ENCODE results near the gene ANKRD29.
"Not testable (repeated sequence)": the region's sequence is repeated elsewhere in the genome, so short reads cannot be mapped to it uniquely, and the experiment has no call there.

Gene ANKRD29

DNA sequence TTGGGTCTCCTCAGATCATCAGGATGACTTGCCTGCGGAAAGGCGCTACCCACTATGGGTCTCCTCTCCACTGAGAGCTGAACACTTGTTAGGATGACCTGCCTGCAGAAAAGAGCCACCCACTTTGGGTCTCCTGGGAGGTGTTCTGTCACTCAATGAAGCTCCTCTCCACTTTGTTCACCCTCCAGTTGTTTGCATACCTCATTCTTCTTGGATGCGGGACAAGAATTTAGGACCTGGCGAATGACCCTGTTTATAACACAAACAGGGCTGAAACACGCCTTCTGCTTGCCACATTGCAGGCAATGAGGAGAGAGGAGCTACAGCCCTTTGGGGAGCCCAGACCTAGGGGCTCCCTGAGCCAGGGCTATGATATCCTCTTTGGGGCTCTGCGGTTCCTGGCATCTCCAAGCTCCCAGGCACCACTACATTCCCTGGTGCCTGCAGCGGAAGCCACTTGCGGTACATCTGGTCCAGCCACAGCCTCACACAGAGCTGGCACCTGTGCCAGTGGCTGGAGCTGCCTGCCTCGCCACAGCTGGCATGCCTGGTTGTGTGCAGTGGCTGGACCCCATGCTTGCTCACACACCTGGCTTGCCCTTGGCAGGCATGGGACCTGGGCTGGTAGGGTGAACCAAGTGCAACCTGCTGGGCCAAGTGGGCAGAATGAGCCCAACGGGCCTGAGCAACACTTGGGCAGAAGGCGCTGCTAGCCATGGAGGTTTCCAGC lies 20.6 kb downstream of the ANKRD29 start:
- no peak for DNase-seq

GRCh38 chr18:23641143-23641720 lies 21.5 kb downstream of the ANKRD29 start:
- no peak for DNase-seq

DNA sequence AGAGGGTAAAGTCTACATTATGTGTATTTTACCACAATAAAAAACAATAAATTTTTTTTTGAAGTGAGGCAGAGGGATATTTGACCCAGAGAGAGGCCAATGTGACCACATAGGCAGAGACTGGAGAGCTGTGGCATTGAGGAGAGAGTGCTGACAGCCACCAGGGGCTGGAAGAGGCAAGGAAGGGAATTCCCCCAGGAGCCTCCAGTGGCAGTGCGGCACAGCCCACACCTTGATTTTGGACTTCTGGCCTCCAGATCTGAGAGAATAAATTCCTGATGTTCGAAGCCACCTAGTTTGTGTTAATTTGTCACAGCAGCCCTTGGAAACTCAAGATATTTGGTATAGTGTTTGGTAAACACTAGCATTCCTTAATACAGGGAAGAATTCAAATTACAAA lies 22.7 kb downstream of the ANKRD29 start:
- no peak for DNase-seq

- DNase-seq = not testable (repeated sequence)
These were observed 26.3 kb downstream of the ANKRD29 start for GRCh38 chr18:23636433-23636832.

- DNase-seq = no peak
These were observed 26.7 kb downstream of the ANKRD29 start for GRCh38 chr18:23636071-23636399.

- DNase-seq = no peak
These were observed 27.2 kb downstream of the ANKRD29 start for GRCh38 chr18:23635283-23636070.

DNA sequence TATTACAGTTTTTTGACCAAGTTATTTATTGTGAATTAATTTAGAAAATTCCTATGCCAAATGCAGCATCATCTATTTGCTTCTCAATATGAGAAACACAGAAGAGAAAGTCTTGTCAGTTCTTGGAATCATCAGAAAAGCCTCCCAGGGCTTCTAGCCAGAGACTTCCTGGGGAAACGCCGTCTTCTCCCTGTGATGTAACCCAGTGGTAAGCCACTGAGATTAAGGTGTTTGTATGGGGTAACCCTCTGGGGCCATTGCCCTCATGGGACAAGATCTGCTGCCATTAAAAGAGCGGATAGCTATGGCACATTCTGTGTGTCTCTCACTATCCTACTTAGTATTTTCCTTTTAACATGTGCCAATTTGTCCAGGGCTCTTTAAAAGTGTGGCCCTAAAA lies 28.0 kb downstream of the ANKRD29 start:
- DNase-seq = no peak

GRCh38 chr18:23632615-23633014 lies 30.1 kb downstream of the ANKRD29 start:
- DNase-seq = no peak

DNA sequence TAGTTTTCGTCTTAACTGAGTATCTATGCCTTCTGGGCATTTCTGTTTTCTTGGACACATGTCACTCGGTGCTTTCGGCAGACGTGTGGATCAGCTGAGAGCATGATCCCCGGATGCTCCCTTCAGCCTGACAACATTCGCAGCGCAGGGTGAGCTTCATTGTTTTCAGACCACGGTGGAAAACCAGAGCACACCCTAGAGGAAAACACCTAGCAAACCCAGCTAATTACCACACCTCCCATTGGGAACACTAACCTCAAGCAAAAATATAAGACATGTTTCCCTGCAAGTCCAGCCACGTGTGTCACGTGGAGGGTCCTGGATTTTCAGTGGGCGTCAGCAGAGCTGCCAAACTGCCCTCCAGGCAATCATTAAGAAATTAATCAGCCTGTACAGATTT lies 31.0 kb downstream of the ANKRD29 start:
- no peak for DNase-seq

DNA sequence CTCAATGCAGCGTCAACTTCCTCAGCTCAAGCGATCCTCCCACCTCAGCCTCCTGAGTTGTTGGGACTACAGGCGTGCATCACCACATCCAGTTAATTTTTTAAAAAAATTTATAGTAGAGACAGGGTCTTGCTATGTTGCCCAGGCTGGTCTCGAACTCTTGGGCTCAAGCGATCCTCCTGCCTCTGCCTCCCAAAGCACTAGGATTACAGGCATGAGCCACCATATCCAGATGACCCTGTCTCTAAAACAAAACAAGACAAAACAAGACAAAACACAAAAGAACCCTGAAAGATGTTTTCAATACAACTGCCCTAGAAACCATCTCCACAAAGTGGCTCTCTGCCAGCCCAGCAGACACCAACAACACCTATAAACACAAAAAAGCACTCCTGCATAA lies 31.4 kb downstream of the ANKRD29 start:
- DNase-seq = no peak

DNA sequence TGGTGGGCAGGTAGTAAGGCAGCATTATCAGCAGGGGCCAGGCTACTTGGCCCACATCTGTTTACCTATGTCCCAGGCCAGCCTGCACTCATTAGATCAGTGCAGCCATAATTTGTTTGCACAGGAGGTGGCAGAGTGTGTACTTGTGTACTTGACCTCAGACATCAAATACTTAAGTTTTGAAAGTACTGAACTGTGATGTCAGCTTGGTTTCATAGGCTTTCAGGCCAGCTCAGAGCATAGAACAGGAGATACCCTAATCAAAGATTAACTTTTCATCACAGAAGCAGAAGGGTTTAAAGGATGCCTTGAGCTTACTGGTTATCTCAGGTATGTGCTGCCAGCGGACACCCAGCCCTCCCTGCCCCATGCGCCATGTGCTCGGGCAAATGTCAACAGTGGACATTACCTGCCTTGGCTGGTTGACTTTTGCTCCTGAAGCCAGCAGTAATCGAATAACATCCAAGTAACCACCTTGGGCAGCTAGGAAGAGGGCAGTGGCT lies 33.2 kb downstream of the ANKRD29 start:
- no peak for DNase-seq

DNA sequence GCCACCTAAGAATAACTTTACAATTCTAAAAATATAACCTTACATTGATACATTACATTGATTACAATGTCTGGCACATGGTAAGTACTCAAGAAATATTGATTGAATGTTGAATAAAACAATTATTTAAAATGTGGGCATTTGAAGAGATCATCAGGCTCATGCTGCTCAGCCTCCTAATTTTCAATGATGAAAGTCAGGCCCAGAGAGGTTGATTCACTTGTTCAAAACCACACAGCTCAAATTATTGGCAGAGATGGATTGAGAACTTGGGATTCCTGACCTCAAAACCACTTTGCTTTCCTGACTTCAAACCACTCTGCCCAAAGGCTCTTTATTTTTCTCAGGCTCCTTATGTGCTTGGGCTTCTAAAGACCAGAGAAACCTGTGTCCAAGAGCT lies 34.7 kb downstream of the ANKRD29 start:
- DNase-seq = no peak

DNA sequence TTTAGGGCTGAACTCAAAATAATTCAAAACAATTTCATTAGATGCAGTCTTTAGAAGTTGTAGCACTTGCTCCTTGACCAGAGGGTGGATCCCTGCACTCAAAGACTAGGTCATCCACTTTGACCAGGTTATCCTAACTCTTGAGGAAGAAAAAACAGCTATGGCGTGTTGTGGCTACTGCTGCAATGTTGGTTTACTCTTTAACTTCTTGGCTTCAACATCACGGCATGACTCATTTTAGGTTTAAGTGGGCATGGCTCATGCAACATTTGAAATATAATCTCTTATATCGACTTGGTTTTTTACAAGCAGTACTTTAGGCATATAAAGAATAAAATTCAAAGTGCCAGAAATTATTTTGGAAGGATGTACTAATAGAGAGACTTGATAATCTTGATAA lies 35.4 kb downstream of the ANKRD29 start:
- peak; percentile 82 for DNase-seq

GRCh38 chr18:23626451-23627279 lies 36.0 kb downstream of the ANKRD29 start:
- DNase-seq = no peak

GRCh38 chr18:23623040-23623439 lies 39.7 kb downstream of the ANKRD29 start:
- DNase-seq = no peak

DNA sequence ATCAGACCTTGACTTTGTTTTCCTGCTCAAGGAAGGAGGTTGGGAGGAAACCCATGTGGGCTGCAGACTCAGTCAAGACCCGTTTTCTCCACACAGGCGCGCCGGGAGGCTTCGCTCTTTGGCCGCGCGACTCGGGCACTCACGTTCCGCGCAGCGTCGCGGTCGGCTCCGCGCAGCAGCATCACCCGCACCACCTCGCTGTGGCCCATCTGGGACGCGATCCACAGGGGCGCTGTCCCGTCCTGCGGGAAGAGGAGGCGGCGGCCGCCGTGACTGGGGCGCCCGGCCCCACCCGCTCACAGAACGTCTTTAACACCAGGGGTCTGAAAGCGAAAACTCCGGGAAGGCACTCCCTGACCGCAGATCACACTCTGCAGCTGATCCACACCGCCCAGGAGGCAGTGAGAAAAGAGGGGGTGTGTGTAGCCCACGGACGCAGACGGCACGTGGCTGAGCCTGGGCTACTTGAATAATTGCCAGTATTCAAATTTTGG lies 43.3 kb downstream of the ANKRD29 start:
- no peak for DNase-seq

DNA sequence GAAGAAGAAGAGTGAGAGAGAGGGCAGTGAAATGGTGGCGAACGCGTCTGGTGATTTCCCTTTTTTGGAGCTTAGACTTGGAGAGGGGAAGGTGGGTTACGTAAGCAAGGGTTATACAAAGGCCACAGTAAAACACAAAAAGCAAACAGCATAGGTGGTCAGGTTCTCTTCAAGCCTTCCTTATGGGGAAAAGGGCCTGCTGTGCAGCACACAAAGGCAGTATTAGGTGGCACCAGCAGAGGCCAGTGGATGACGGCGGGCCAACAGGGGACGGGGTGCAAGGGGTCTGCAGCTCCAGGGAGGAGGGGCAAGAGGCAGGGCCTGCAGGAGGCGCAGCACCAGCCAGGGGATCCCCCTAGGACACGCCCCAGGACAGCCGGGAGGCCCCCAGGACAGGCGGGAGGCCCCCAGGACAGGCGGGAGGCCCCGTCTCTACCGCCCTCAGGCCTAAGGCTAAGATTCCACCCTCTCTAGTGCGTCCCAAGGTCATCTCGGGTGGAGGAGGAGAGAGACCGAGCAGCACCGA lies 43.8 kb downstream of the ANKRD29 start:
- no peak for DNase-seq

- no peak for DNase-seq
These were observed 45.2 kb downstream of the ANKRD29 start for GRCh38 chr18:23617412-23618014.

DNA sequence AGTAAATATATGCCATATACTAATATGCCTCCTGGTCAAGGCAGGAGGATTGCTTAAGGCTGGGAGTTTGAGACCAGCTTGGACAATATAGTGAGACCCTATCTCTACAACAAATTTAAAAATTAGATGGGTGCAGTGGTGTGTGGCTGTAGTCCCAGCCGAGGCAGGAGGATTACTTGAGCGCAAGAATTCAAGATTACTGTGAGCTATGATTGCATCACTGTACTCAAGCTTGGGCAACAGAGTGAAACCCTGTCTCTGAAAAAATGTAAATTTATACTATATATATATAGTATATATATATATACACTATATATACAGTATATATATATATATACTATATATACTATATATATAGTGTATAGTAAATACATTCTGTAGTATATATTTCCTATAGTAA lies 46.5 kb downstream of the ANKRD29 start:
- DNase-seq = no peak

- no peak for DNase-seq
These were observed 47.8 kb downstream of the ANKRD29 start for GRCh38 chr18:23614891-23615290.

DNA sequence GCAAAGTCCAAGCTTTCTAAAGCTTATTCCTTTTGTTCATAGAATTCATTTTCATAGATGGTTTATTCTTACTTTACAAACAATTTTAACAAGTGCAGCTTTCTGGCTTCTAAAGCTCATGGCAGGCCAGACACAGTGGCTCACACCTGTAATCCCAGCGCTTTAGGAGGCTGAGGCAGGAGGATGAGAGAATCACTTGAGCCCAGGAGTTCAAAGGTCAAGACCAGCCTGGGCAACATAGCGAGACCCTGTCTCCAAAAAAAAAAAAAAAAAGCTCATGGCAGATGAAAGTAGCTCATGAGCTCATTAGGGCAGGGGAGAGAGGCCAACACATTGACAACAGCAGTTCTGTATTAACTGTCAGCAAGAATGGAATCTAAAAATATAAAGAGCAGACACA lies 48.3 kb downstream of the ANKRD29 start:
- no peak for DNase-seq

- not testable (repeated sequence) for DNase-seq
These were observed 49.6 kb downstream of the ANKRD29 start for GRCh38 chr18:23613091-23613475.

All from amniotic stem cell (primary cell).